Thoracic aorta endothelial cell (primary cell): ENCODE measurements around the gene ZNF391. TPM values are rescaled to one million over a fixed set of nuclear protein-coding genes. Genes with fewer than 3 reads are reported as not detected.

ENCODE experiments used
- small RNA-seq: library from RNA; depleted of rRNA; stranded (forward); fragments of <200 nt; gene quantifications from one replicate; pipeline ENCODE3, GENCODE V24; 2012
- total RNA-seq: library from RNA; depleted of rRNA; stranded (reverse); fragments of >200 nt; gene quantifications from 2 replicates; pipeline ENCODE4 v1.2.3, GENCODE V29; 2012

Gene ZNF391
- total RNA-seq: 0.29 and 0.53 TPM in 2 replicates

DNA sequence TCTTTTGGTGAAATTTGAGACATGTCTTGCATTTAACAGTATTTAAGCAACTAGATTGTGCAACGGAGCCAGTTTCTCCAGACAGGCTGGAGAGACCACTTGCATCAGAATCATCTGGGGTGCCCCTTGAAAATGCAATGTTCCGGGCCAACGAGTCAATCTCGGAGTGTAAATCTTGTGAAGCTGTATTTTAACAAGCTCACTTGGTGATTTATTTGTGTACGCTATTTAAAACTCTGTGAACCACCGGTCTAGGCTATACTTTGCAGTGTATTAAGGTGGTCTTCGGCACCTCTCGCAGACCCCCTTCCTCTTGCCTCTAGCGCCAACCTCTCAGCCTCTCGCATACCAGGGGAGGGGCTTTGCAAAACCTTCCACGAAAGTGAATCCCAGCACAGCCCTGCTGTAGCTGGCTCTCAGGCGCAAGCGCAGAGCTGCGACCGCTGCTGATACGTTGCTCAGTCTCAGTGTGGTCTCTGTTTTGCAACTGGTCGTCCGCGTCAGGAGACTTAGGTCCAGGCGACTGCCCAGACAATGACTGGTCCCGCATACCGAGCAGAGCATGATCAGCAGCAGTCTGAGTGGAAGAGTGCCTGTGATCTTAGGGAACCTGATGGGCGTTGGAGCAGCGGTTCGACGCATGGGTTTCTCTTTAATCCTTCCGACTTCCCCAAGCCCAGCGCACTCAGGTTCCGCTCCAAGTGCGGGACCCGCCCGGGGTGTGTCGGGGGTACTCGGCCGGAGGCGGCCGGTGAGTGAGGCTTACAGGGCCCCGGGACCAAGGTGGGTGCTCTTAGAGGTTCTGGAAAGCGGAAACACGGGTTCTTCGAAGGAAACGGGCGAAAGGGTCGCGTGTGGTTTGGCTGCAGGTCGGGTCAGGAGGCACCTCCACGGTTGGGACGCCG is at the start of gene ZNF391:
TSS of gene ZNF391 (plus strand) at position 467 of the 905 bp plus-strand sequence. CDS start 11,612 bp downstream, outside the sequence.

Small RNAs within 50 kb of the gene (small RNA-seq; reads per million reads assigned to genes)
- not detected for gene MCFD2P1

Other genes starting within 250 kb of the ZNF391 start
- not detected in 2 replicates for gene PRSS16, start 141.1 kb upstream of the ZNF391 start, total RNA-seq
- gene POM121L2, start 76.5 kb upstream of the ZNF391 start, total RNA-seq: not detected in 2 replicates
- gene ZNF184, start 84.3 kb downstream of the ZNF391 start, total RNA-seq: 8.3 and 9.7 TPM in 2 replicates